Activated CD4-positive, alpha-beta T cell treated with anti-CD3 and anti-CD28 coated beads for 4 hours (primary cell): ENCODE data around the gene ZCCHC14.
A peak's percentile ranks its signal among the peaks of the same experiment; 100 is the strongest.
"Not testable (repeated sequence)": the region's sequence is repeated elsewhere in the genome, so short reads cannot be mapped to it uniquely, and the experiment has no call there.

Experiments
- DNase-seq, 2 donors: peaks; one replicate each; pipeline ENCODE4 v3.0.0-alpha.2; 2020

The ZCCHC14 gene

GRCh38 chr16:87395181-87395842 lies 97.5 kb downstream of the ZCCHC14 start:
- no peak for DNase-seq

DNA sequence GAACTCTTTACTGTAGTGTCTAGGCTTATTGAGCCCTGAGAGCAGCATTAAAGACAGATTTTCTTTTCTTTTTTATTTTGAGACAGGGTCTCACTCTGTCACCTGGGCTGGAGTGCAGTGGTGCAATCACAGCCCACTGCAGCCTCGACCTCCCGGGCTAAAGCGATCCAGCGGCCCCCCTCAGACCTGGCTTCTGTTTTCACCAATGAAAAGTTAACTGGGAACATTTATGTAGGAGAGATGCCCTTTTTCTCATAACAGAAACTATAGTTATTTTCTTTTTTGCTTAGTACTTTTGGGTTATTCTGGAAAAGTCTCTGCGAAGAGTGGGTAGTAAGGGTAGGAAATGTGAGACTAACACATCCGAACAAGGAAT lies 99.2 kb downstream of the ZCCHC14 start:
- DNase-seq = no peak

DNA sequence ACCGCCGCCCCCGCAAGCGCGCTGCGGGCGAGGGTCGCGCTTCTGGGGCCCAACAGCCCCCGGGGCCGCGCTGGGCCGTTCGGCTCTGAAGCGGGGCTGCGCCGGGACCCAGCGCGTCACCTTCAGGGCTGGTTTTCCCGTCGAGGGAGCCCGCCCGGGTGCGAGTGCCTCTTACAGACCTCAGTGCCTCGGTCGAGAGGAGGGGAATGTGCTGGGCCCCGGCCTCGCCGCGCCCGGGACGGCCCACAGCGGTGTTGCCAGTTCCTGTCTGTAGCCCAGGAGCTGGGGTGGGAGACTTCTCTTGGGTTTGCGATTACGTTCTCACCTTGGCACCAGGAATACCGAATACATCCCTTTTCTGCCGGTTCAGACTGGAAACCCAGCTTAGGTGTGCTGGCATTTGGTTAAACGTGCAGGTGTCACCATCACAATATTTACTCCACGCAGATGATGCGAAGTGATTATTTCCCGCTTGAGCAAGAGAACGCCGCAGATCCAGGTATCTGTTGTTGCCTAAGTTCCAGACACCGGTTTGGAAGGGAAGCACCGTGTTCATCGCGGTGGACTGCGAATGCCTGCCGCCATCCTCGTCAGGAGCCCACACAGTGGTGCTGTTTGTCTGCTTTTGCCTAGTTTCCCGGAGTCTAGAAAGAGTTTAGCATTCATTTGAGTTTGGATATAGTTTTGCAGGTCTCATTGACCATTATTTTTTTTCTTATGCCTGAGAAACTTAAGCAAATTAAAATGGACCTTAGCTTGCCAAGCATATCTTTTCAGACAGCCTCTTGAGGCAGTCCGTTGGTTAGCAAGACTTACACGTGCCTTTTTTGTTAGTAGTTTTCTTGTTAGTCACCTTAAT lies 99.8 kb downstream of the ZCCHC14 start:
- DNase-seq = peak; percentile 23 to 45

DNA sequence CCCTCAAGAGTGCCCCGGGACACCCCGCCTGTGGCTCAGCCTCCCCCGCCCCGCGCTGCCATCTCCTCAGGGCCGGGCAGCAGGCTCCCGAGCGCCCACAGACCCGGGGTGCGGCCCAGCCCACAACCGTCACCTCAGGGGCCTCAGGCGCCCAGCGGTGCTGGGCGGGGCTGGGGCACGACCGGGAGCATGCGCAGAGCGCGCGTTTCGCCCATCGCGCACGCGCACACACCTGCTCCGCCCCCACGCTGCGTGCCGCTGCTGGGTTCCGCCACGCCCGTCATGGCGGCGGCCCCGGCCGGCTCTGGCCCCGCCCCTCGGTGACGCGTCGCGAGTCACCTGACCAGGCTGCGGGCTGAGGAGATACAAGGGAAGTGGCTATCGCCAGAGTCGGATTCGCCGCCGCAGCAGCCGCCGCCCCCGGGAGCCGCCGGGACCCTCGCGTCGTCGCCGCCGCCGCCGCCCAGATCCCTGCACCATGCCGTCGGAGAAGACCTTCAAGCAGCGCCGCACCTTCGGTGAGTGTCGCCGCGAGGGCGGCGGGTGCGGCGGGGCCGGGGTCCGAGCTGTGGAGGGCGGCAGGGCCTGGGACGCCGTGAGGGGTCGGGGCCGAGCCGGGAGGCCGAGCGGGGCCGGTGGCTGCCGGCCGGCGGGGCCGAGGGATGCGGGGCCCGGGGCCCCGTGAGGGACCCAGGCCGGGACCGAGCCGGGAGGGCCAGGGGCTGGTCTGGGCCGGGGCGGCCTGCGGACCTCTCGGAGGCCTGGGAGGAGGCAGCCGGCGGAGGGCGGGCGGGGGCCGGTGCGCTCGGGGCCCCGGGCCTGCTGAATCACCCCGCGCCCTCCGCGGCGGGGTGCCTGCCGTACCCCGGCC lies 100.6 kb downstream of the ZCCHC14 start, which contains the start of gene MAP1LC3B:
TSS of gene MAP1LC3B (plus strand) at position 387 of the 871 bp plus-strand sequence. CDS start at position 479, 92 bp downstream.
- peak; percentile 96 to 98 for DNase-seq

- DNase-seq = peak in 1 of 2 donors; percentile 14
These were observed 101.4 kb downstream of the ZCCHC14 start for GRCh38 chr16:87391324-87391949.

DNA sequence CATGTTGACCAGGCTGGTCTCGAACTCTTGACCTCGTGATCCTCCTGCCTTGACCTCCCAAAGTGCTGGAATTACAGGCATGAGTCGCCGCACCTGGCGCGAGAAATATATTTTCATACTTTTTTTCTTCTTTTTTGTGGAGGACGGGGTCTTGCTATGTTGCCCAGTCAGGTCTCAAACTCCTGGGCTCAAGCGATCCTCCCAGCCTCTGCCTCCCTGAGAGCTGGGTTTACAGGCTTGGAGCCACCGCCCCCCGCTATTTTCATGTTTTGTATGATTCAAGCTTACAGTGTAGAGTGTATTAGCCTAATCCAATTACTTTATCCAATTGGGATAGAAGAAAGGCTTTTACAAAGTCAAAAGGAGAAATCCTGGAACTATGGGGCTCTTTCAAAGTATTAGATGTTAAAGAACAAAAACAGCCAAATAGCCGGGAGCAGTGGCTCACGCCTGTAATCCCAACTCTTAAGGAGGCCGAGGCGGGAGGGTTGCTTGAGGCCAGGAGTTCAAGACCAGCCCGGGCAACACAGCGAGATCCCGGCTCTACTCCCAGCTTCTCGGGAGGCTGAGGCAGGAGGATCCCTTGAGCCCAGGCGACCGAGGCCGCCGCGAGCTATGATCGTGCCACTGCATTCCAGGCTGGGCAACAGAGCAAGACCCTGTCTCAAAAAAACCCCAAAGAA lies 102.0 kb downstream of the ZCCHC14 start:
- no peak for DNase-seq

DNA sequence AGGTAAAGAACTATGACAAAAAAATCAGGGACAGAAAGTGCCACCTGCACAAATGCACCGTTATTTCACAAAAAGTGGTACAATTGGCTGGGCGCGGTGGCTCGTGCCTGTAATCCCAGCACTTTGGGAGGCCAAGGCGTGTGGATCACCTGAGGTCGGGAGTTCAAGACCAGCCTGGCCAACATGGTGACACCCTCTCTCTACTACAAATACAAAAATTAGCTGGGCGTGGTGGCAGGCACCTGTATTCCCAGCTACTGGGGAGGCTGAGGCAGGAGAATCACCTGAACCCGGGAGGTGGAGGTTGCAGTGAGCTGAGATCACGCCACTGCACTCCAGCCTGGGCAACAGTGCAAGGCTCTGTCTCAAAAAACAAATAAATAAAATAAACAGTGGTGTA lies 102.9 kb downstream of the ZCCHC14 start:
- DNase-seq = not testable (repeated sequence)

GRCh38 chr16:87389245-87389644 lies 103.6 kb downstream of the ZCCHC14 start:
- no peak for DNase-seq

DNA sequence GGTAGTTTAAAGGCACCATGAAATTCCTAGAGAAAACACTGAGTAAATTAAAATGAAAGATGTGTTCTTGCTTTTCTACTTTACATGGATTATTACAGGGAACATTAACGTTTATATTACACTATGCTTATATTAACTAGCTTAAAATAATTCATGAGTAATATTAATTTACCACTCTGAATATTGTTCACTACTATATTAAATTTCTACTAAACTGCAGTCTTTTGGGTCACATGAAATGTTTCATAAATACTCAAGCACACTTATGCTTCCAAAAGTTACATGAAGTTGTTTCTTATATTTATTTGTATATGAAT lies 104.0 kb downstream of the ZCCHC14 start:
- no peak for DNase-seq

GRCh38 chr16:87387942-87388817 lies 104.6 kb downstream of the ZCCHC14 start:
- DNase-seq = peak; percentile 84 to 85

GRCh38 chr16:87384875-87385167 lies 108.0 kb downstream of the ZCCHC14 start:
- DNase-seq = not testable (repeated sequence)

DNA sequence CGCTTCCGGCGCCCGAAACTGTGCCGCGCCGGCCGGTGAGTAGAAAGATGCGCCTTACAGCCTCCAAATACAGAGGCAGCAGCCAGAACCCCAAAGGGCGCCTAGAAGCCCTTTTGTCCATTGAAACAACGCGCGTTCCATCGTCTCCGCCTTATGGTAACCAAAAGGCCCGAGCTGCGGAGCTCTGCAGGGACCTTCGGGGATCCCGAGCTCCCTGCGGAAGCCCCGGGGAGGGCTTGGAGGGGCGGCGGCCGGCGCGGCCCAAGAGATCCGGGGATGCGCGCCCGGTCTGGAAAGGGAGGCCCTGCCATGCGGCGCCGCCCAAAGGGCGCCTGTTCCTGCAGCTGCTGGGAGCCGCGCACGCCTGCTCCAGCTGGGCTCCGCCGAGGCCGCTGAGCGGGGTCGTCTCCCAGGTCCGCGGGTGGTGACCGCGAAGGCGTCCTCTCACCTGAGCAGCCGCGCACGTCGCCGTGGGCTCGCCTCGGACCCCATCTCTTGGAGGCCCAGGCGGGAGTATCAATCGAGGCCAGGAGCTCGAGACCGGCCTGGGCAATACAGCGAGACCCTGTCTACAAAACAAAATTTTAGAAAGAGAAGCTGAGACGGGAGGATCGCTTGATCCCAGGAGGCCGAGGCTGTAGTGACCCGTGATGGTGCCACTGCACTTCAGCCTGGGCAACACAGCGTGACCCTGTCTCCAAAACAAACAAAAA lies 108.5 kb downstream of the ZCCHC14 start:
- no peak for DNase-seq

GRCh38 chr16:87383505-87384161 lies 109.2 kb downstream of the ZCCHC14 start, which contains the start of gene FBXO31:
Gene FBXO31, minus strand, starts transcription at chr16:87383776. Its CDS starts 32 bp downstream, at chr16:87383744.
- peak; percentile 89 to 90 for DNase-seq

- no peak for DNase-seq
These were observed 110.6 kb downstream of the ZCCHC14 start for GRCh38 chr16:87382023-87382785.

DNA sequence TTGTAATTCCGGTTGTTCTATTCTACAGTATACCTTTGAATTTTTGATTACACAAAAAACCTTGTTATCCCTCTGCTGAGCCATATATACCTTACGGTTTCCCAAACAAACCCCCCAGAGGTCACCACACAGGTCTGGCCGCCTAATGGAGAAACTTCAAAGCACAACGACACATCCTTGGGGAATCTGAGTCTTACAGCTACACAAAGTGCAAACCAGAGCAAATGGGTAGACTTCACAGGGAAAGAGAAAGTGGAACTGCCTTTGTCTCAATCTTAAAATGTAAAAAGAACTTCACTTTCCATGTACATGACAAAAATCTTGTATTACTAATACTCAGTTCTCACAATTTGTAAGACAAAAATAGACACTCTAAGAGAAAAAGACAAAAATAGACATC lies 111.9 kb downstream of the ZCCHC14 start:
- DNase-seq = no peak

DNA sequence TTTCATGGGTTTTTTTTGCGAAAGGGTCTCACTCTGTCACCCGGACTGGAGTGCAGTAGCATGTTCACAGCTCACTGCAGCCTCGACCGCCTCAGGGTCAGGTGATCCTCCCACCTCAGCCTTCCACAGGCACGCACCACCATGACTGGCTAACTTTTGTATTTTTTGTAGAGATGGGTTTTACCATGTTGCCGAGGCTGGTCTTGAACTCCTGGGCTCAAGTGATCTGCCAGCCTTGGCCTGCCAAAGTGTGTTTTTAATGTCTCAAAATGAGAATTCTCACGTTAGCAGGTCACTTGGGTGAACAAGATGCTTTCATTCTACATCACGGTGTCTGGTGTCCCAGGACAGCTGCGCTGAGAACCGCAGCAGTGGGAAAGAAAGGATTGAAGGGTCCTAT lies 112.4 kb downstream of the ZCCHC14 start:
- no peak for DNase-seq

- not testable (repeated sequence) for DNase-seq
These were observed 113.5 kb downstream of the ZCCHC14 start for GRCh38 chr16:87379312-87379752.

DNA sequence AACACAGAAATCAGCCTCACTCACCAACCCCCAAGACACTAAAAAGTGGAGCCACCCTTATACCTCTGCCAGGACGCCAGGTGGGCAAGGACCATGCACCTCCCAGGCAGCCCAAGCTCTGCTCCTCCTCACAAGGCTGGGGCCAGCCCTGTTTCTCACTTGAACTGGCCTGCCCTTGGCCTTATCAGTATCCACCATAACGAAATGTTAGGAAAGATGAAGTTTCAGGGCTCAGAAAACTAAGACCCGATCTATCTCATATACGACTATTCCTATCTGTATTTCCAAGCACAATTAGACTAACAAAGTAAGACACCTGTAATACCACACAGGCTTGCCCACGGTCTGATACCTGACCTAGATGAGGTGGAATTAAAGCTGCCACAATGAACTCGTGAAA lies 116.2 kb downstream of the ZCCHC14 start:
- no peak for DNase-seq
